ENCODE measurements around the gene CMTR1.
"Not testable (repeated sequence)": the region's sequence is repeated elsewhere in the genome, so short reads cannot be mapped to it uniquely, and the experiment has no call there.

CMTR1 gene

DNA sequence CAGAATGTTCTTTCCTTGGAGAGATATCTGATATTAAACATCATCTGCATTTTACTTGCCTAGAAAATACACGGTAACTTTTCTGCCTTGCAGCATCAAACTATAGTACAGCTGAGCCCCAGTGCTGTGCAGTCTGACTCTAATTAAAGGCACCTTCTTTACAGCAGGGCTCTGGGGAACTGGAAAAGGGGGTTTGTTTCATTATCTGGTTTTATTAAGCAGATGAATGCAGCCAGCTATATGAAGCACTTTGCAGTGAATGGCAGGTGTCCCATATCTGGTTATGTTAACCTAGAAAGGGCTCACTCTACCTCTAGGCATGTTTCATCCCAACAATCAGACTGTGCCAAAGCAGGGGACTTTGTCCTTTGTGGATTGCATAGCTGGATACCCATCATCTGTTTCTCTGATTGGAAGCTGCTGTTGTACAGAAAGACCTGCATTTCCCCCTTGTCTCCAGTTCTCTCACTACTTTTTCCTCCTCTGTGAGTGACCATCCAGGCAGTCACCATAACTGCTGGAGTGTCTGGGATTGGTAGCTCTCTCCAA is 39.6 kb upstream of the CMTR1 start:
- TF ChIP-seq, protein P1, sequence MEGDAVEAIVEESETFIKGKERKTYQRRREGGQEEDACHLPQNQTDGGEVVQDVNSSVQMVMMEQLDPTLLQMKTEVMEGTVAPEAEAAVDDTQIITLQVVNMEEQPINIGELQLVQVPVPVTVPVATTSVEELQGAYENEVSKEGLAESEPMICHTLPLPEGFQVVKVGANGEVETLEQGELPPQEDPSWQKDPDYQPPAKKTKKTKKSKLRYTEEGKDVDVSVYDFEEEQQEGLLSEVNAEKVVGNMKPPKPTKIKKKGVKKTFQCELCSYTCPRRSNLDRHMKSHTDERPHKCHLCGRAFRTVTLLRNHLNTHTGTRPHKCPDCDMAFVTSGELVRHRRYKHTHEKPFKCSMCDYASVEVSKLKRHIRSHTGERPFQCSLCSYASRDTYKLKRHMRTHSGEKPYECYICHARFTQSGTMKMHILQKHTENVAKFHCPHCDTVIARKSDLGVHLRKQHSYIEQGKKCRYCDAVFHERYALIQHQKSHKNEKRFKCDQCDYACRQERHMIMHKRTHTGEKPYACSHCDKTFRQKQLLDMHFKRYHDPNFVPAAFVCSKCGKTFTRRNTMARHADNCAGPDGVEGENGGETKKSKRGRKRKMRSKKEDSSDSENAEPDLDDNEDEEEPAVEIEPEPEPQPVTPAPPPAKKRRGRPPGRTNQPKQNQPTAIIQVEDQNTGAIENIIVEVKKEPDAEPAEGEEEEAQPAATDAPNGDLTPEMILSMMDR (IDR thresholded peaks at IDR 0.05; ENCODE audit: low read depth, low read length, missing control alignments): no peak
- H3K36me3 ChIP-seq (replicated peaks): peaks cover 17% of the 10 kb centered on the region

DNA sequence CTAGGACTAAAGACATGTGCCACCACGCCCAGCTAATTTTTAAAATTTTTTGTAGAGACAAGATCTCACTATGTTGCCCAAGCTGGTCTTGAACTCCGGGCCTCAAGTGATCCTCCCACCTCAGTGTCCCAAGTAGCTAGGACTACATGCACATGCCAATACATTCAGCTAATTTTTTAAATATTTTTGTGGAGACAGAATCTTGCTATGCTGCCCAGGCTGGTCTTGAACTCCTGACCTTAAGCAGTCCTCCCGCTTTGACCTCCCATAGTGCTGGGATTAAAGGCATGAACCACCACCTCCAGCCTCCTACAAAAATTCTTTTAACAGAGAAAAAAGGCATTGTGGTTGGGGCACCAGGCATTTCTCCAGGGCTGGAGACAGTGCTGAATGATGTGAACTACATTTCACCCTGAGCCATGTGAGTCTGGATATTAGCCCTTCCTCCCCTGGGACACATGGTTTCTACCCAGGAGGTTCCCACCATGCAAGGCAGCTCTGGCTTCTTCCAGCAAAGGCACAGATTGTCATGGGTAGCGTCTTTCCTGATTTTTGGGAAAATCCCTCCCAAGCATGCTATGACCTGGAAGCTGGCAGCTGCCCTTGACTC is 36.3 kb upstream of the CMTR1 start:
- Histone ChIP-seq H3K36me3 (replicated peaks) (peaks cover 5% of the 10 kb centered on the region), H3K4me3 (ENCODE audit: low read depth, low read length) (no peak overlapping the region), H3K27ac (peak overlapping the region; percentile 11), H3K27me3 (replicated peaks) (no peaks in the 10 kb centered on the region)
- in situ Hi-C loops (cut with HindIII; ENCODE audit: low pct_ligation_motif_present, low sequenced_read_pairs): no loop called here
- TF ChIP-seq, protein P1 (IDR thresholded peaks at IDR 0.05; ENCODE audit: low read depth, low read length, missing control alignments): no peak
- DNase-seq: peak; percentile 77

More for the DNA sequence above, 39.6 kb upstream of the CMTR1 start:
- H3K27me3 ChIP-seq (replicated peaks): no peaks in the 10 kb centered on the region
- H3K4me3 ChIP-seq (ENCODE audit: low read depth, low read length): no peak overlapping the region
- no peak overlapping the region for H3K27ac ChIP-seq
- no peak for DNase-seq
- in situ Hi-C loops (cut with HindIII; ENCODE audit: low pct_ligation_motif_present, low sequenced_read_pairs): no loop called here

DNA sequence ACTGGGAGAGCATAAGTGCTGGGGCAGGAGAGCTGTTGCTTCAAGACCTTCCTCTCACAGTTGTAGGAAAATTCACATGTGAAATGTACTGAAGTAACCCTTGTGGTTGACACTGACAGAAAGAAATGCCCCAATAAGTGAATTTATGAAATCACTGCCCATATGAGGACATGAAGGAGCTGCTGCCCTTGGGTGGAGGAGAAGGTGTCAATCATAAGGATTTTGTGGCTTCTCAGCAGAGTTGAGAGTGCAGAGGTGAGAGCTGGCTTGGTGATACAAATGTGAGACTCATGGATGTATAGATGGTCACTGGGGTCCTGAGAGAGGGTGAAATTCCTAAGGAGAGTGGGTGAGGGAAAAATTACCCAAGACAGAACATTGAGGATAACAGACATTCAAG is 33.9 kb upstream of the CMTR1 start:
- TF ChIP-seq, protein P1 (IDR thresholded peaks at IDR 0.05; ENCODE audit: low read depth, low read length, missing control alignments): no peak
- H3K27ac ChIP-seq: no peak overlapping the region
- in situ Hi-C loops (cut with HindIII; ENCODE audit: low pct_ligation_motif_present, low sequenced_read_pairs): no loop called here
- no peak overlapping the region for H3K4me3 ChIP-seq (ENCODE audit: low read depth, low read length)
- no peak for DNase-seq
- H3K27me3 ChIP-seq (replicated peaks): no peaks in the 10 kb centered on the region
- H3K36me3 ChIP-seq (replicated peaks): no peaks in the 10 kb centered on the region

DNA sequence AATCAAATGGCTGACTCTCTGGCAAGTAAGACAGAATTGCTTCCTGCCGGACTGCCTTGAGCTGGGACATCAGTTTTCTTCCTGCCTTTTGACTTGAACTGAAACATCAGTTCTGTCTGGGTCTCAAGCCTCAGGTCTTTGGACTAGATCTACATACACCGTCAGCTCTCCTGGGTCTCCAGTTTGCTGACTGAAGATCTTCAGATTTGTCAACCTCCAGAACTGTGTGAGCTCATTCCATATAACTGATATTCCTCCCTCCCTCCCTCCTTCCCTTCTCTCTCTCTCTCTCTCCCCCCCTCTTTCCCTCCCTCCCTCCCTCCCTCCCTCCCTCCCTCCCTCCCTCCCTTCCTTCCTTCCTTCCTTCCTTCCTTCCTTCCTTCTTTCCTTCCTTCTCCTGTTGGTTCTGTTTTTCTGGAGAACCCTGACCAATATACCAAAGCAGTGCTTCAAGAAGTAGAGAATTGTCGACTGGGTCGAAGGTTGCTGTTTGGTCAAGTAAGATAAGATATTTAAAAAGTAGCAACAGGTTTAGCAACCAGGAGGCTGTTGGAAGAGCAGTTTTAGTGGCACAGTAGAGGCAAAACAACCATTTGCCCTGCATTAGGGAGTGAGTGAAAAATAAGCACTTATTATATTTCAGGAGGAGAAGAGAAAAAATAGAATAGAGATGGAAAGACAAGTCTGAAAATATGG is 33.1 kb upstream of the CMTR1 start:
- in situ Hi-C loops (cut with HindIII; ENCODE audit: low pct_ligation_motif_present, low sequenced_read_pairs): no loop called here
- Histone ChIP-seq H3K4me3 (ENCODE audit: low read depth, low read length) (no peak overlapping the region), H3K27me3 (replicated peaks) (no peaks in the 10 kb centered on the region), H3K27ac (no peak overlapping the region), H3K36me3 (replicated peaks) (no peaks in the 10 kb centered on the region)
- DNase-seq: no peak
- TF ChIP-seq, protein P1 (IDR thresholded peaks at IDR 0.05; ENCODE audit: low read depth, low read length, missing control alignments): no peak

DNA sequence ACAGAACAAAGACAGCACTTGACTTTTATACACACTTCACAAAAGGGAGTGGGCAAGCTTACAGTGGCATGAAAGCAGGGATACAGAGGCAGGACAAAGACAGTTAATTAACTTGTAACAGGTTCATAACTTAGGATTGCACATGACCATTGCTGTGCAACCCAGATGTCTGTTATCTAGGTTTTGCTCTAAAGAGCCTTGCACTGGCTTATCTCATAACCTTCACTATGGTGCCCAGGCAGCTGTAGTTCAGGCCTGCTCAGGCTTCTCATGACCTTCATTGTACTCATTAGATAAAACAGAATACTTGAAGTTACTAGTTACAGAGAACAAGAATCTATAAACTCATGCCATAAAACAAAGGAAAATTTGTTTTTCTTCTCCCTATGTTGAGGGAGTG is 31.4 kb upstream of the CMTR1 start:
- H3K27ac ChIP-seq; DNase-seq; in situ Hi-C loops (cut with HindIII; ENCODE audit: low pct_ligation_motif_present, low sequenced_read_pairs); H3K27me3 ChIP-seq (replicated peaks); H3K4me3 ChIP-seq (ENCODE audit: low read depth, low read length); H3K36me3 ChIP-seq (replicated peaks): not testable (repeated sequence)

DNA sequence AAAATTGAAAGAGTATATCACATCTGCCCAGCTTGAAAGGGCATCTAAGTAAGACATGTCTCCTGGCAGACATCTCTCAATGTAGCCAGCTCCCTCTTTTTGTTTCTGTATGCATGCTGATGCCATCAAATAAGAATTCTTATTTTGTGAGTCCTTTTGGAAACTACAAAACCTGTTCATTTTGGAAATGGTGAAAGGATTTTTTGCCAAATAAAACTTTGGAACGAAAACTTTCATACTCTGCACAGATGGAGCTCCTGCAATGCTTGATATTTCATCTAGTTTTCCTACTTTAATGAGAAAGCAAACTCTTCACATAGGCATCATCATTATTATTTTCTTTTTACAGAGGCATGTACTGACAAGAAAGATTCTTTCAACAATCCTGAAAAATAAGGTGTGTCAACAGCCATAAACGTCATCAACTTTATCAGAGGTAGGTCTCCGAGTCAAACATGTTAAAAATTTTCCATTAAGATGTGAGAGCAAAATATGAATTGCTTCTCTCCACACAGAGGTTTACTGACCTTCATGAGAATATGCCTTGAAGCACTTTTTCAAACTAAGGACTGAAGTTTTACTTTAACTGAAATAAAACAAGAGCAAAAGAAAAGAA is 26.2 kb upstream of the CMTR1 start:
- in situ Hi-C loops (cut with HindIII; ENCODE audit: low pct_ligation_motif_present, low sequenced_read_pairs): no loop called here
- no peak overlapping the region for H3K4me3 ChIP-seq (ENCODE audit: low read depth, low read length)
- no peak for DNase-seq
- no peaks in the 10 kb centered on the region for H3K27me3 ChIP-seq (replicated peaks)
- H3K27ac ChIP-seq: no peak overlapping the region
- TF ChIP-seq, protein P1 (IDR thresholded peaks at IDR 0.05; ENCODE audit: low read depth, low read length, missing control alignments): no peak
- H3K36me3 ChIP-seq (replicated peaks): no peaks in the 10 kb centered on the region
